ENCODE measurements around the gene LYPD6.

LYPD6 gene

DNA sequence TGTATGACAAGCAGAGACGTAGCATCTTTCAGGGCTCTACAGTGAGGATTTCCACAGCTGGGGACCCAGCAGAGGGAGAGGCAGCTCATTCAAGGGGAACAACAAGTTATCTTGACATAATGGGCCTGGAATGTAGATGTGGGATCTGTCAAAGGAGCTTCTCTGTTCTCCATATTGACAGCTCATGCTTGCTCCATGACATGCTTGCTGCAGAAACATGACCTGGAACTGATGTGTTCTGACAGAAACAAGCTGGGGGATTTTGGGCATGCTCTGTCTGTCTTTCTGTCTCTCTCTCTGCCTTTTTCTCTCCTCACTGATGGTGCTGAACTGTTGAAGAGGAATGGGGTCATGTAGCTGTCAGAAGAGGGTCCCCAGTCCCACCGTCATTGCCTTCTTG, 177.6 kb downstream of the LYPD6 start:
- DNase-seq (ENCODE audit: low read depth) = no peak

- DNase-seq (ENCODE audit: low read depth) = peak; percentile 58
These were observed 183.1 kb downstream of the LYPD6 start for GRCh38 chr2:149513461-149513860.
